MCF 10A (cell line): ENCODE data around the gene THADA. TPM values are rescaled to one million over a fixed set of nuclear protein-coding genes. Genes with fewer than 3 reads are reported as not detected.
"Not testable (repeated sequence)": the region's sequence is repeated elsewhere in the genome, so short reads cannot be mapped to it uniquely, and the experiment has no call there.

Experiments
- BruUV-seq: library from RNA; stranded (reverse); fragments of 400-500 nt; replicated peaks from 2 replicates; lab custom pipeline; 2021; lab: Mats Ljungman, UMichigan
- CTCF ChIA-PET: fragments of 300-600 bp; sonication (Branson Sonifier 250); formaldehyde crosslinking; extraction: SDS; loops from one replicate; lab custom pipeline; 2021; ENCODE audit warnings: antibody characterized with exemption, inconsistent platforms; lab: Yijun Ruan, JAX
- POLR2A ChIA-PET: fragments of 300-600, 350-650 bp; sonication (Branson Sonifier 250); formaldehyde crosslinking; extraction: SDS; loops from one replicate; lab custom pipeline; 2020; ENCODE audit warnings: antibody characterized with exemption, inconsistent platforms; lab: Yijun Ruan, JAX
- DNase-seq: peaks from one replicate; pipeline ENCODE4 v3.0.0-alpha.2; 2018; ENCODE audit not compliant: unreplicated experiment
- H3K27ac Mint-ChIP-seq: one replicate; pipeline ENCODE4 v1.8.0; 2022; ENCODE audit warnings: mild to moderate bottlenecking, low read depth, mixed read lengths; ENCODE audit not compliant: unreplicated experiment
- H3K27me3 Mint-ChIP-seq: one replicate; pipeline ENCODE4 v1.8.0; 2022; ENCODE audit warnings: mixed read lengths; ENCODE audit not compliant: insufficient read depth, unreplicated experiment
- H3K36me3 Mint-ChIP-seq: one replicate; pipeline ENCODE4 v1.8.0; 2022; ENCODE audit warnings: mild to moderate bottlenecking, moderate library complexity, mixed read lengths; ENCODE audit not compliant: insufficient read depth, unreplicated experiment
- H3K4me1 Mint-ChIP-seq: one replicate; pipeline ENCODE4 v1.8.0; 2022; ENCODE audit warnings: mixed read lengths; ENCODE audit not compliant: insufficient read depth, unreplicated experiment
- H3K4me3 Mint-ChIP-seq: one replicate; pipeline ENCODE4 v1.8.0; 2022; ENCODE audit warnings: mild to moderate bottlenecking, moderate library complexity, mixed read lengths; ENCODE audit not compliant: unreplicated experiment
- H3K9me3 Mint-ChIP-seq: one replicate; pipeline ENCODE4 v1.8.0; 2022; ENCODE audit warnings: mixed read lengths; ENCODE audit not compliant: unreplicated experiment
- CTCF ChIP-seq: fragments of 200-600 bp; IDR thresholded peaks from one replicate; pipeline ENCODE4 v1.8.0; 2022; ENCODE audit warnings: antibody characterized with exemption, mild to moderate bottlenecking; ENCODE audit not compliant: unreplicated experiment
- intact Hi-C: fragments of 100-400 bp; cut with micrococcal nuclease; formaldehyde crosslinking; loops from 2 replicates; pipeline ENCODE4 v1.14.1; 2022
- total RNA-seq: library from RNA; stranded (reverse); gene quantifications from 2 replicates; pipeline ENCODE4 v1.2.3, GENCODE V29; 2022

THADA gene
- total RNA-seq, 1 experiment from 2014 or later: 49.8 TPM

GRCh38 chr2:43609290-43609918, 13.6 kb upstream of the THADA start:
- intact Hi-C loops: loop anchor here (1.0 to 5.0 kb wide), 3 partner anchors 163 to 782 kb away; partner anchors contain the start of gene DYNC2LI1
- Mint-ChIP-seq H3K4me1 (peaks cover 6% of the 10 kb centered on the region), H3K9me3 (no peaks in the 10 kb centered on the region), H3K27me3 (no peaks in the 10 kb centered on the region), H3K4me3 (no peak overlapping the region), H3K36me3 (no peaks in the 10 kb centered on the region), H3K27ac (no peak overlapping the region)
- ChIA-PET POLR2A (interaction anchor here (1.0 to 1.1 kb wide), 2 partner anchors 12 to 14 kb away, joined by 3 to 4 read pairs; partner anchors contain the start of gene THADA), CTCF (interaction anchor here (0.6 to 2.2 kb wide), 20 partner anchors 11 to 1097 kb away, joined by 3 to 18 read pairs (median 3); partner anchors contain the start of gene THADA)
- DNase-seq: peak; percentile 71
- TF ChIP-seq CTCF: peak; percentile 53
- no TSS peak for BruUV-seq

GRCh38 chr2:43605851-43606250, 10.0 kb upstream of the THADA start:
- POLR2A ChIA-PET: interaction anchor here (1.8 kb wide), 1 partner anchor 10 kb away, joined by 25 read pairs; the partner anchor contains the start of gene THADA
- DNase-seq: no peak
- H3K4me3 Mint-ChIP-seq: no peak overlapping the region
- intact Hi-C loops: loop anchor here (5.0 kb wide), 1 partner anchor 166 kb away; the partner anchor contains the start of gene DYNC2LI1
- no peak for TF ChIP-seq CTCF
- H3K36me3 Mint-ChIP-seq: no peaks in the 10 kb centered on the region
- CTCF ChIA-PET: interaction anchor here (0.7 to 2.3 kb wide), 10 partner anchors 10 to 888 kb away, joined by 3 to 21 read pairs (median 4); partner anchors contain the start of genes DYNC2LI1 and THADA
- peaks cover 6% of the 10 kb centered on the region for H3K4me1 Mint-ChIP-seq
- no peaks in the 10 kb centered on the region for H3K27me3 Mint-ChIP-seq
- H3K27ac Mint-ChIP-seq: no peak overlapping the region
- H3K9me3 Mint-ChIP-seq: no peaks in the 10 kb centered on the region
- no TSS peak for BruUV-seq

GRCh38 chr2:43605079-43605655, 9.3 kb upstream of the THADA start:
- Mint-ChIP-seq H3K4me3 (no peak overlapping the region), H3K27ac (no peak overlapping the region), H3K4me1 (peaks cover 6% of the 10 kb centered on the region), H3K27me3 (peaks cover 1% of the 10 kb centered on the region), H3K9me3 (no peaks in the 10 kb centered on the region), H3K36me3 (no peaks in the 10 kb centered on the region)
- intact Hi-C loops: loop anchor here (5.0 kb wide), 1 partner anchor 167 kb away; the partner anchor contains the start of gene DYNC2LI1
- no TSS peak for BruUV-seq
- TF ChIP-seq CTCF: peak; percentile 27
- POLR2A ChIA-PET: interaction anchor here (0.6 to 1.8 kb wide), 2 partner anchors 9 to 169 kb away, joined by 3 to 25 read pairs; partner anchors contain the start of genes DYNC2LI1 and THADA
- CTCF ChIA-PET: interaction anchor here (0.6 to 2.3 kb wide), 14 partner anchors 8 to 777 kb away, joined by 3 to 21 read pairs (median 4); partner anchors contain the start of genes DYNC2LI1 and THADA
- peak; percentile 50 for DNase-seq

GRCh38 chr2:43604674-43605073, 8.8 kb upstream of the THADA start:
- CTCF ChIA-PET: interaction anchor here (0.8 to 2.3 kb wide), 10 partner anchors 8 to 776 kb away, joined by 3 to 21 read pairs (median 5); partner anchors contain the start of gene THADA
- POLR2A ChIA-PET: interaction anchor here (1.8 kb wide), 1 partner anchor 8 kb away, joined by 25 read pairs; the partner anchor contains the start of gene THADA
- intact Hi-C loops: loop anchor here (5.0 kb wide), 1 partner anchor 168 kb away; the partner anchor contains the start of gene DYNC2LI1
- Mint-ChIP-seq H3K27ac (no peak overlapping the region), H3K9me3 (no peaks in the 10 kb centered on the region), H3K36me3 (no peaks in the 10 kb centered on the region), H3K4me1 (peaks cover 6% of the 10 kb centered on the region), H3K27me3 (peaks cover 6% of the 10 kb centered on the region), H3K4me3 (no peak overlapping the region)
- no peak for TF ChIP-seq CTCF
- BruUV-seq: no TSS peak
- DNase-seq: no peak

GRCh38 chr2:43600596-43600995, 4.8 kb upstream of the THADA start:
- POLR2A ChIA-PET, H3K9me3 Mint-ChIP-seq, DNase-seq, CTCF ChIA-PET, H3K27me3 Mint-ChIP-seq, intact Hi-C loops, H3K36me3 Mint-ChIP-seq, H3K4me3 Mint-ChIP-seq, BruUV-seq, H3K4me1 Mint-ChIP-seq, H3K27ac Mint-ChIP-seq: not testable (repeated sequence)
